ENCODE results near the gene MYH6.

Gene MYH6

GRCh38 chr14:23381871-23382270 lies 26.2 kb downstream of the MYH6 start:
- H3K36me3 ChIP-seq (ENCODE audit: control insufficient read depth, insufficient read depth, low read length) = no peaks in the 10 kb centered on the region
- no peak overlapping the region for H3K4me3 ChIP-seq (ENCODE audit: extremely low read depth, insufficient read depth, low read length, poor library complexity, severe bottlenecking)
- no peaks in the 10 kb centered on the region for H3K4me1 ChIP-seq (ENCODE audit: control insufficient read depth, insufficient read depth, low read length, poor library complexity, severe bottlenecking)
- no peaks in the 10 kb centered on the region for H3K9me3 ChIP-seq (ENCODE audit: control insufficient read depth, low read length)
- WGBS, 2 experiments (ENCODE audit: insufficient coverage in 2 of 2) = 72 to 77% methylated on average over 2 to 3 of the region's 3 CpGs
- H3K27ac ChIP-seq (ENCODE audit: low read depth, low read length, severe bottlenecking) = no peak overlapping the region

- Histone ChIP-seq H3K4me3 (ENCODE audit: extremely low read depth, insufficient read depth, low read length, poor library complexity, severe bottlenecking) (no peak overlapping the region), H3K36me3 (ENCODE audit: control insufficient read depth, insufficient read depth, low read length) (no peaks in the 10 kb centered on the region), H3K9me3 (ENCODE audit: control insufficient read depth, low read length) (no peaks in the 10 kb centered on the region), H3K27ac (ENCODE audit: low read depth, low read length, severe bottlenecking) (no peak overlapping the region), H3K4me1 (ENCODE audit: control insufficient read depth, insufficient read depth, low read length, poor library complexity, severe bottlenecking) (no peaks in the 10 kb centered on the region)
- 85 to 91% methylated on average over 4 of the region's 4 CpGs for WGBS, 2 experiments (ENCODE audit: insufficient coverage in 2 of 2)
These were observed 27.1 kb downstream of the MYH6 start for GRCh38 chr14:23380976-23381375.

- H3K36me3 ChIP-seq (ENCODE audit: control insufficient read depth, insufficient read depth, low read length) = no peaks in the 10 kb centered on the region
- no peak overlapping the region for H3K27ac ChIP-seq (ENCODE audit: low read depth, low read length, severe bottlenecking)
- H3K4me3 ChIP-seq (ENCODE audit: extremely low read depth, insufficient read depth, low read length, poor library complexity, severe bottlenecking) = no peak overlapping the region
- H3K4me1 ChIP-seq (ENCODE audit: control insufficient read depth, insufficient read depth, low read length, poor library complexity, severe bottlenecking) = no peaks in the 10 kb centered on the region
- H3K9me3 ChIP-seq (ENCODE audit: control insufficient read depth, low read length) = no peaks in the 10 kb centered on the region
- 80 to 83% methylated on average over 14 to 16 of the region's 16 CpGs for WGBS, 2 experiments (ENCODE audit: insufficient coverage in 2 of 2)
These were observed 27.7 kb downstream of the MYH6 start for GRCh38 chr14:23380197-23380914.

- H3K36me3 ChIP-seq (ENCODE audit: control insufficient read depth, insufficient read depth, low read length) = no peaks in the 10 kb centered on the region
- 30 to 41% methylated on average over 4 to 5 of the region's 12 CpGs for WGBS, 2 experiments (ENCODE audit: insufficient coverage in 2 of 2)
- no peak overlapping the region for H3K27ac ChIP-seq (ENCODE audit: low read depth, low read length, severe bottlenecking)
- H3K4me3 ChIP-seq (ENCODE audit: extremely low read depth, insufficient read depth, low read length, poor library complexity, severe bottlenecking) = no peak overlapping the region
- no peaks in the 10 kb centered on the region for H3K4me1 ChIP-seq (ENCODE audit: control insufficient read depth, insufficient read depth, low read length, poor library complexity, severe bottlenecking)
- H3K9me3 ChIP-seq (ENCODE audit: control insufficient read depth, low read length) = no peaks in the 10 kb centered on the region
These were observed 28.5 kb downstream of the MYH6 start for GRCh38 chr14:23379366-23380196.

GRCh38 chr14:23378612-23379220 lies 29.4 kb downstream of the MYH6 start:
- Histone ChIP-seq H3K27ac (ENCODE audit: low read depth, low read length, severe bottlenecking) (no peak overlapping the region), H3K36me3 (ENCODE audit: control insufficient read depth, insufficient read depth, low read length) (no peaks in the 10 kb centered on the region), H3K4me3 (ENCODE audit: extremely low read depth, insufficient read depth, low read length, poor library complexity, severe bottlenecking) (no peak overlapping the region), H3K9me3 (ENCODE audit: control insufficient read depth, low read length) (no peaks in the 10 kb centered on the region), H3K4me1 (ENCODE audit: control insufficient read depth, insufficient read depth, low read length, poor library complexity, severe bottlenecking) (no peaks in the 10 kb centered on the region)
- WGBS, 2 experiments (ENCODE audit: insufficient coverage in 2 of 2) = 68 to 82% methylated on average over 4 to 10 of the region's 11 CpGs

- 91 to 93% methylated on average over 12 of the region's 14 CpGs for WGBS, 2 experiments (ENCODE audit: insufficient coverage in 2 of 2)
These were observed 30.2 kb downstream of the MYH6 start for GRCh38 chr14:23377573-23378563.

GRCh38 chr14:23377198-23377550 lies 30.9 kb downstream of the MYH6 start:
- H3K36me3 ChIP-seq (ENCODE audit: control insufficient read depth, insufficient read depth, low read length) = no peaks in the 10 kb centered on the region
- H3K4me3 ChIP-seq (ENCODE audit: extremely low read depth, insufficient read depth, low read length, poor library complexity, severe bottlenecking) = no peak overlapping the region
- no peaks in the 10 kb centered on the region for H3K9me3 ChIP-seq (ENCODE audit: control insufficient read depth, low read length)
- H3K27ac ChIP-seq (ENCODE audit: low read depth, low read length, severe bottlenecking) = no peak overlapping the region
- H3K4me1 ChIP-seq (ENCODE audit: control insufficient read depth, insufficient read depth, low read length, poor library complexity, severe bottlenecking) = no peaks in the 10 kb centered on the region
- WGBS, 2 experiments (ENCODE audit: insufficient coverage in 2 of 2) = 69 to 80% methylated on average over 7 to 9 of the region's 11 CpGs

More at GRCh38 chr14:23377573-23378563, 30.2 kb downstream of the MYH6 start:
- Histone ChIP-seq H3K9me3 (ENCODE audit: control insufficient read depth, low read length) (no peaks in the 10 kb centered on the region), H3K36me3 (ENCODE audit: control insufficient read depth, insufficient read depth, low read length) (no peaks in the 10 kb centered on the region), H3K4me1 (ENCODE audit: control insufficient read depth, insufficient read depth, low read length, poor library complexity, severe bottlenecking) (no peaks in the 10 kb centered on the region), H3K4me3 (ENCODE audit: extremely low read depth, insufficient read depth, low read length, poor library complexity, severe bottlenecking) (no peak overlapping the region), H3K27ac (ENCODE audit: low read depth, low read length, severe bottlenecking) (no peak overlapping the region)

- H3K4me3 ChIP-seq (ENCODE audit: extremely low read depth, insufficient read depth, low read length, poor library complexity, severe bottlenecking) = no peak within 1 kb of the TSS
- WGBS, 2 experiments (ENCODE audit: insufficient coverage in 2 of 2) = 66 to 79% methylated on average over 9 to 11 of the region's 13 CpGs
- no peaks in the 10 kb centered on the region for H3K4me1 ChIP-seq (ENCODE audit: control insufficient read depth, insufficient read depth, low read length, poor library complexity, severe bottlenecking)
- no peak within 1 kb of the TSS for H3K27ac ChIP-seq (ENCODE audit: low read depth, low read length, severe bottlenecking)
- H3K9me3 ChIP-seq (ENCODE audit: control insufficient read depth, low read length) = no peaks in the 10 kb centered on the region
- H3K36me3 ChIP-seq (ENCODE audit: control insufficient read depth, insufficient read depth, low read length) = no peaks in the 10 kb centered on the region
These were observed 31.4 kb downstream of the MYH6 start, which contains the start of gene CMTM5 for GRCh38 chr14:23376482-23377197. Gene CMTM5, plus strand, starts transcription at chr14:23377046. Its CDS starts 206 bp downstream, at chr14:23377252.

- H3K27ac ChIP-seq (ENCODE audit: low read depth, low read length, severe bottlenecking) = no peak overlapping the region
- H3K4me3 ChIP-seq (ENCODE audit: extremely low read depth, insufficient read depth, low read length, poor library complexity, severe bottlenecking) = no peak overlapping the region
- H3K36me3 ChIP-seq (ENCODE audit: control insufficient read depth, insufficient read depth, low read length) = no peaks in the 10 kb centered on the region
- no peaks in the 10 kb centered on the region for H3K9me3 ChIP-seq (ENCODE audit: control insufficient read depth, low read length)
- H3K4me1 ChIP-seq (ENCODE audit: control insufficient read depth, insufficient read depth, low read length, poor library complexity, severe bottlenecking) = no peaks in the 10 kb centered on the region
- 88 to 92% methylated on average over 20 to 21 of the region's 21 CpGs for WGBS, 2 experiments (ENCODE audit: insufficient coverage in 2 of 2)
These were observed 32.4 kb downstream of the MYH6 start for GRCh38 chr14:23375527-23376251.
